ENCODE measurements around the gene TP53TG3B.
"Not testable (repeated sequence)": the region's sequence is repeated elsewhere in the genome, so short reads cannot be mapped to it uniquely, and the experiment has no call there.

TP53TG3B gene

GRCh38 chr16:33360541-33360940 lies at the start of gene TP53TG3B:
Gene TP53TG3B, plus strand, starts transcription at chr16:33360841. Its CDS starts 68 bp downstream, at chr16:33360909.
- DNase-seq: not testable (repeated sequence)

GRCh38 chr16:33336226-33337012 lies 24.2 kb upstream of the TP53TG3B start:
- DNase-seq: not testable (repeated sequence)

- DNase-seq: not testable (repeated sequence)
Measured at GRCh38 chr16:33337627-33338542, 22.8 kb upstream of the TP53TG3B start.

- DNase-seq: not testable (repeated sequence)
Measured at GRCh38 chr16:33338543-33338951, 22.1 kb upstream of the TP53TG3B start.

- not testable (repeated sequence) for DNase-seq
Measured at GRCh38 chr16:33339093-33340061, 21.3 kb upstream of the TP53TG3B start.
